CD14-positive monocyte (primary cell): ENCODE data around the gene XCR1. TPM values are rescaled to one million over a fixed set of nuclear protein-coding genes. Genes with fewer than 3 reads are reported as not detected.

Experiments used
- DNase-seq, 3 donors: peaks; one replicate each; pipeline ENCODE4 v3.0.0-alpha.2; 2011 to 2022
- H2AFZ ChIP-seq: 2 replicates; pipeline ENCODE4 v1.6.0; 2012; ENCODE audit warnings: mild to moderate bottlenecking, low read depth, low read length, inconsistent platforms; ENCODE audit not compliant: insufficient read depth, poor library complexity, severe bottlenecking
- H3K27ac ChIP-seq, 2 donors: 1 replicate in 1 of 2; 2 replicates in 1 of 2; pipeline ENCODE4 v1.5.1; 2012 to 2013; ENCODE audit warnings: low read length in 2 of 2, control low read depth in 1 of 2, inconsistent platforms in 1 of 2, low read depth in 1 of 2, mild to moderate bottlenecking in 1 of 2
- H3K27me3 ChIP-seq, 2 donors: one replicate each; pipeline versions ENCODE4 v1.6.0 to v1.6.1; 2011 to 2013; ENCODE audit warnings: low read length in 2 of 2; ENCODE audit not compliant: control insufficient read depth in 2 of 2, insufficient read depth in 2 of 2
- H3K36me3 ChIP-seq, 2 donors: replicated peaks in 1 of 2; 1 replicate in 1 of 2; 2 replicates in 1 of 2; pipeline versions ENCODE4 v1.5.1 to v1.6.1; 2012 to 2013; ENCODE audit warnings: low read length in 2 of 2, control low read depth in 1 of 2, inconsistent platforms in 1 of 2, mild to moderate bottlenecking in 1 of 2; ENCODE audit not compliant: insufficient read depth in 2 of 2, control insufficient read depth in 1 of 2
- H3K4me1 ChIP-seq, 2 donors: 1 replicate in 1 of 2; 2 replicates in 1 of 2; pipeline versions ENCODE4 v1.5.1 to v1.6.1; 2012 to 2013; ENCODE audit warnings: low read length in 2 of 2, control low read depth in 1 of 2, inconsistent platforms in 1 of 2, mild to moderate bottlenecking in 1 of 2, moderate library complexity in 1 of 2; ENCODE audit not compliant: insufficient read depth in 2 of 2, control insufficient read depth in 1 of 2
- H3K4me2 ChIP-seq: replicated peaks from 2 replicates; pipeline ENCODE3; 2012; ENCODE audit warnings: low read length, moderate library complexity, mild to moderate bottlenecking; ENCODE audit not compliant: poor library complexity, severe bottlenecking; ENCODE audit errors: extremely low read depth
- H3K4me3 ChIP-seq, 3 experiments: fragments of 200-600 bp in 1 of 3; sonication (generic) in 1 of 3; replicated peaks in 1 of 3; 1 replicate in 2 of 3; 2 replicates in 1 of 3; pipeline ENCODE4 v1.5.1; 2011 to 2013; ENCODE audit warnings: low read length in 3 of 3, mild to moderate bottlenecking in 3 of 3, control low read depth in 2 of 3, low read depth in 2 of 3, inconsistent platforms in 1 of 3, moderate library complexity in 1 of 3
- H3K79me2 ChIP-seq: 2 replicates; pipeline ENCODE4 v1.6.0; 2012; ENCODE audit warnings: mild to moderate bottlenecking, control low read depth, inconsistent platforms, low read length, moderate library complexity; ENCODE audit not compliant: insufficient read depth
- H3K9ac ChIP-seq: 2 replicates; pipeline ENCODE4 v1.6.0; 2017; ENCODE audit warnings: low read length, mild to moderate bottlenecking; ENCODE audit not compliant: insufficient read depth, poor library complexity, severe bottlenecking
- H3K9me3 ChIP-seq, 2 donors: replicated peaks in 1 of 2; 1 replicate in 1 of 2; 2 replicates in 1 of 2; pipeline versions ENCODE4 v1.5.1 to v1.6.1; 2012 to 2013; ENCODE audit warnings: low read length in 2 of 2, control low read depth in 1 of 2; ENCODE audit not compliant: control insufficient read depth in 1 of 2, insufficient read depth in 1 of 2
- H4K20me1 ChIP-seq: 2 replicates; pipeline ENCODE4 v1.6.0; 2012; ENCODE audit warnings: mild to moderate bottlenecking, low read length, control low read depth, moderate library complexity; ENCODE audit not compliant: insufficient read depth
- H3K27ac Mint-ChIP-seq, 7 donors: one replicate each; pipeline ENCODE4 v1.8.0; 2020; ENCODE audit warnings: mild to moderate bottlenecking in 7 of 7, mixed read lengths in 7 of 7, moderate library complexity in 6 of 7, inconsistent platforms in 2 of 7
- H3K27me3 Mint-ChIP-seq, 3 donors: one replicate each; pipeline ENCODE4 v1.8.0; 2021 to 2022; ENCODE audit warnings: low read depth in 3 of 3, mild to moderate bottlenecking in 3 of 3, mixed read lengths in 3 of 3, moderate library complexity in 3 of 3, inconsistent platforms in 1 of 3
- H3K36me3 Mint-ChIP-seq, 2 donors: one replicate each; pipeline ENCODE4 v1.8.0; 2020; ENCODE audit warnings: mixed read lengths in 2 of 2, inconsistent platforms in 1 of 2, mild to moderate bottlenecking in 1 of 2
- H3K4me1 Mint-ChIP-seq: one replicate; pipeline ENCODE4 v1.8.0; 2020; ENCODE audit warnings: mild to moderate bottlenecking, mixed read lengths
- H3K4me3 Mint-ChIP-seq, 2 donors: one replicate each; pipeline ENCODE4 v1.8.0; 2020; ENCODE audit warnings: mild to moderate bottlenecking in 2 of 2, mixed read lengths in 2 of 2, moderate library complexity in 1 of 2
- H3K9me3 Mint-ChIP-seq, 7 donors: one replicate each; pipeline ENCODE4 v1.8.0; 2020 to 2022; ENCODE audit warnings: mixed read lengths in 7 of 7, mild to moderate bottlenecking in 6 of 7, moderate library complexity in 6 of 7, inconsistent platforms in 2 of 7
- CTCF ChIP-seq: fragments of 200-600 bp; IDR thresholded peaks from one replicate; pipeline ENCODE4 v1.8.0; 2022; ENCODE audit warnings: antibody characterized with exemption, mild to moderate bottlenecking
- WGBS: methylation state at CpG from one replicate; pipeline ENCODE4 v1.1.5; 2013; ENCODE audit warnings: missing lambda C conversion rate; ENCODE audit not compliant: insufficient coverage; 5-methylcytosine and 5-hydroxymethylcytosine counted together
- intact Hi-C, 2 donors: fragments of 100-400 bp; cut with micrococcal nuclease; formaldehyde crosslinking; loops; one replicate each; pipeline versions ENCODE4 v1.15.0 to v1.15.1; 2023
- polyA plus RNA-seq, 3 donors: library from polyadenylated mRNA; depleted of rRNA in 1 of 3; unstranded in 2 of 3; stranded (reverse) in 1 of 3; fragments of 300-500 nt in 2 of 3; fragments of >200 nt in 1 of 3; fragmentation: Illumina TruSeq in 2 of 3; gene quantifications; 1 replicate in 2 of 3; 2 replicates in 1 of 3; pipeline ENCODE4 v1.2.3, GENCODE V29; 2012 to 2021

Gene XCR1
- polyA plus RNA-seq, 3 donors = 0.03 to 0.05 TPM; not detected in 1

DNA sequence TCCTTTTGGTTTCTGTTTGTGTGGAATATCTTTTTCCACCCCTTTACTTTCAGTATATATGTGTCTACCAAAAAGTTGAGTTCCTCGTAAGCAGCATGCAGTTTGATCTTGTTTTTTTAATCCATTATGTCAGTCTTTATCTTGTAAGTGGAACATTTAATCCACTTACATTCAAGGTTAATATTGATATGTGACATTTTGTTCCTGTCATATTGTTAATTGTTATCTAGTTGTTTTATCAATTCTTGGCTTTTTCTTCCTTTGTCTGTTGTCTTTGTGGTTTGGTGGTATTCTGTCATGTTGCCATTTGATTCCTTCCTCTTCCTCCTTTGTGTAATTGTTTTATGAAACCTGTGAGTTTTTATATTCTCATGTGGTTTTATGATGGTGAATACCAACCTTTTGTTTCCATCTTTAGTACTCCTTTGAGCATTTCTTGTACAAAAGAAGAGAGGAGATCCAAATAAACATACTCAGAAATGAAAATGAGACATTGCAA lies 43.4 kb upstream of the XCR1 start:
- no peak overlapping the region for H3K4me2 ChIP-seq
- no peak for TF ChIP-seq CTCF
- H3K9ac ChIP-seq = no peak overlapping the region
- H4K20me1 ChIP-seq = no peaks in the 10 kb centered on the region
- H2AFZ ChIP-seq = no peak overlapping the region
- peaks cover 0 to 12% of the 10 kb centered on the region in 2 donors for H3K4me1 ChIP-seq
- H3K9me3 Mint-ChIP-seq = no peaks in the 10 kb centered on the region
- H3K36me3 Mint-ChIP-seq = no peaks in the 10 kb centered on the region
- DNase-seq = no peak
- no peaks in the 10 kb centered on the region for H3K36me3 ChIP-seq
- intact Hi-C loops = loop anchor here in 1 of 2 donors (5.0 kb wide), 1 partner anchor 53 kb away; no protein-coding TSS in a partner anchor
- H3K4me3 ChIP-seq = no peak overlapping the region
- no peak overlapping the region for H3K27ac ChIP-seq
- H3K27me3 Mint-ChIP-seq = peaks cover 3 to 8% (median 7%) of the 10 kb centered on the region in 3 donors
- H3K27me3 ChIP-seq = no peaks in the 10 kb centered on the region
- peak overlapping the region in 4 of 7 donors; percentile 10 to 35 (median 20) for H3K27ac Mint-ChIP-seq
- peaks cover 24% of the 10 kb centered on the region for H3K4me1 Mint-ChIP-seq
- H3K9me3 ChIP-seq = no peaks in the 10 kb centered on the region
- no peak overlapping the region for H3K4me3 Mint-ChIP-seq
- H3K79me2 ChIP-seq = no peaks in the 10 kb centered on the region
- WGBS = no CpG with 5 or more reads among the region's 1 CpG

DNA sequence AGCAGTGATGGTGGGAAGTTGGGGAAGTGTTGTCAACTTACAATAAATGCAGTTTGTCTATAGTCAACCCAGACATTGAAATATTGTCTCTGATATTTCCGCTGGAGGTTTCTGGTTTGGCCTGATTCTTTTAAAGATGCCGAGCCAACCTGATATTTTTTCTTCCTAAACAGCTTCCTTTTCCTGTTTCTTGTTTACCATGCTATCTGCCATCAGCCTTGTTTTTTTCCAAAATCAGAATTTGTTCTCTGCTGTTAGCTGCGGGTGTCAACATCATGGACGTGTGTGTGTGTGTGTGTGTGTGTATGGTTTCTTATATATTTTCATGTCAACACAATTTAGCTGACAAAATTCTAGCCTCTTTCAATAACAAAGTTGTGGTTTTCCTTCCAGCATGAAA lies 41.2 kb upstream of the XCR1 start:
- Mint-ChIP-seq H3K4me3 (no peak overlapping the region), H3K4me1 (peaks cover 26% of the 10 kb centered on the region), H3K36me3 (no peaks in the 10 kb centered on the region), H3K9me3 (no peaks in the 10 kb centered on the region), H3K27me3 (peaks cover 3 to 10% (median 8%) of the 10 kb centered on the region in 3 donors), H3K27ac (no peak overlapping the region)
- no peaks in the 10 kb centered on the region for H3K36me3 ChIP-seq
- no peaks in the 10 kb centered on the region for H3K79me2 ChIP-seq
- no peaks in the 10 kb centered on the region for H4K20me1 ChIP-seq
- peaks cover 2 to 14% of the 10 kb centered on the region in 2 donors for H3K4me1 ChIP-seq
- no peak overlapping the region for H3K27ac ChIP-seq
- DNase-seq = no peak
- WGBS = no CpG with 5 or more reads among the region's 4 CpGs
- no peak overlapping the region for H3K9ac ChIP-seq
- intact Hi-C loops = loop anchor here in 1 of 2 donors (10.0 kb wide), 1 partner anchor 54 kb away; no protein-coding TSS in a partner anchor
- no peak overlapping the region for H3K4me3 ChIP-seq
- no peak overlapping the region for H3K4me2 ChIP-seq
- H3K27me3 ChIP-seq = no peaks in the 10 kb centered on the region
- no peaks in the 10 kb centered on the region for H3K9me3 ChIP-seq
- H2AFZ ChIP-seq = no peak overlapping the region
- TF ChIP-seq CTCF = no peak
